HCT116 (cell line): Measurements from ENCODE around the gene CSDE1. TPM values are rescaled to one million over a fixed set of nuclear protein-coding genes. Genes with fewer than 3 reads are reported as not detected.

ENCODE experiments used
- ATAC-seq: fragments of 200-7000 bp; cut with Tn5 transposase; 2 replicates; pipeline ENCODE4 v1.9.1; 2020; ENCODE audit warnings: mild to moderate bottlenecking, moderate library complexity
- BruUV-seq: library from RNA; stranded (reverse); fragments of 400-500 nt; replicated peaks from 2 replicates; lab custom pipeline; 2021; lab: Mats Ljungman, UMichigan
- CTCF ChIA-PET: fragments of 300-600 bp; sonication (Branson Sonifier 250); formaldehyde crosslinking; loops from one replicate; lab custom pipeline; 2021; ENCODE audit warnings: antibody characterized with exemption; lab: Charles Lee
- POLR2A ChIA-PET: fragments of 300-600, 350-600 bp; sonication (Branson Sonifier 250); formaldehyde crosslinking; loops from one replicate; lab custom pipeline; 2021; ENCODE audit warnings: antibody characterized with exemption; lab: Charles Lee
- RAD21 ChIA-PET, 2 experiments: fragments of 300-600 bp; sonication (Branson Sonifier 250); formaldehyde crosslinking; loops; one replicate each; lab custom pipeline; 2023; ENCODE audit warnings: low total read pairs in 2 of 2; ENCODE audit not compliant: uncharacterized antibody in 2 of 2, unreplicated experiment in 2 of 2, low non-redundant PET in 1 of 2; lab: Charles Lee
- DNase-seq: peaks from one replicate; pipeline ENCODE4 v3.0.0-alpha.2; 2010; ENCODE audit warnings: low read depth, low spot score
- H2AFZ ChIP-seq: fragments of 200-600 bp; shearing (Covaris generic), sonication (generic); 2 replicates; pipeline ENCODE4 v1.6.1; 2017; ENCODE audit warnings: low read depth, mixed run types, mixed read lengths, antibody characterized with exemption, low read length; ENCODE audit not compliant: poor library complexity, severe bottlenecking
- H3K27ac ChIP-seq: 2 replicates; pipeline ENCODE4 v1.5.1; 2012; ENCODE audit warnings: low read depth, low read length
- H3K27me3 ChIP-seq: fragments of 200-600 bp; sonication (generic); 2 replicates; pipeline ENCODE4 v1.6.1; 2016; ENCODE audit warnings: mixed run types, low read length, mixed read lengths; ENCODE audit not compliant: insufficient read depth
- H3K36me3 ChIP-seq, 2 experiments: fragments of 200-500 bp in 1 of 2; fragments of 200-600 bp in 1 of 2; sonication (Bioruptor generic) in 1 of 2; sonication (generic) in 1 of 2; 2 replicates each; pipeline versions ENCODE4 v1.5.1 to v1.6.1; 2014 to 2016; ENCODE audit warnings: low read length in 2 of 2, inconsistent platforms in 1 of 2, mixed read lengths in 1 of 2, mixed run types in 1 of 2; ENCODE audit not compliant: insufficient read depth in 2 of 2, control insufficient read depth in 1 of 2
- H3K4me1 ChIP-seq, 2 experiments: fragments of 200-600 bp in 1 of 2; sonication (generic) in 1 of 2; 2 replicates each; pipeline versions ENCODE4 v1.5.1 to v1.6.1; 2012 to 2017; ENCODE audit warnings: low read length in 2 of 2, inconsistent platforms in 1 of 2, mild to moderate bottlenecking in 1 of 2, mixed read lengths in 1 of 2, mixed run types in 1 of 2, moderate library complexity in 1 of 2; ENCODE audit not compliant: insufficient read depth in 2 of 2, control insufficient read depth in 1 of 2
- H3K4me2 ChIP-seq: fragments of 200-600 bp; sonication (generic); 2 replicates; pipeline ENCODE4 v1.6.1; 2017; ENCODE audit warnings: mixed run types, low read length, mixed read lengths
- H3K4me3 ChIP-seq, 2 experiments: fragments of 200-600 bp in 1 of 2; sonication (generic) in 1 of 2; replicated peaks in 1 of 2; 2 replicates each; pipeline ENCODE4 v1.5.1; 2011 to 2016; ENCODE audit warnings: low read length in 2 of 2, control low read depth in 1 of 2, low read depth in 1 of 2, mild to moderate bottlenecking in 1 of 2, mixed read lengths in 1 of 2, mixed run types in 1 of 2
- H3K79me2 ChIP-seq: fragments of 200-600 bp; sonication (generic); 2 replicates; pipeline ENCODE4 v1.6.1; 2017; ENCODE audit warnings: mild to moderate bottlenecking, mixed run types, low read length, moderate library complexity, mixed read lengths; ENCODE audit not compliant: insufficient read depth
- H3K9ac ChIP-seq: fragments of 200-600 bp; sonication (generic); 2 replicates; pipeline ENCODE4 v1.6.1; 2016; ENCODE audit warnings: low read length, mixed read lengths
- H3K9me2 ChIP-seq: fragments of 200-600 bp; sonication (generic), shearing (Covaris generic); 2 replicates; pipeline ENCODE4 v1.6.1; 2017; ENCODE audit warnings: mixed run types, mild to moderate bottlenecking, moderate library complexity; ENCODE audit not compliant: insufficient read depth
- H3K9me3 ChIP-seq, 2 experiments: fragments of 200-500 bp in 1 of 2; fragments of 200-600 bp in 1 of 2; sonication (Bioruptor generic) in 1 of 2; sonication (generic) in 1 of 2; 2 replicates each; pipeline ENCODE4 v1.6.1; 2014 to 2017; ENCODE audit warnings: low read length in 2 of 2, mixed read lengths in 2 of 2, inconsistent platforms in 1 of 2, low read depth in 1 of 2, mild to moderate bottlenecking in 1 of 2, mixed run types in 1 of 2, moderate library complexity in 1 of 2; ENCODE audit not compliant: control insufficient read depth in 1 of 2, insufficient read depth in 1 of 2
- H4K20me1 ChIP-seq: fragments of 200-600 bp; sonication (generic), shearing (Covaris generic); 2 replicates; pipeline ENCODE4 v1.6.1; 2017; ENCODE audit warnings: mixed run types, mild to moderate bottlenecking, moderate library complexity; ENCODE audit not compliant: insufficient read depth
- ATF3 ChIP-seq: IDR thresholded peaks from 2 replicates; pipeline ENCODE4 v1.6.1; 2012
- CTCF ChIP-seq, 3 experiments: fragments of 200-600 bp in 1 of 3; sonication (generic) in 1 of 3; IDR thresholded peaks in 2 of 3; conservative IDR thresholded peaks in 1 of 3; 2 replicates each; pipeline ENCODE4 v1.5.1; 2012 to 2017; ENCODE audit warnings: low read depth in 2 of 3, low read length in 2 of 3, antibody characterized with exemption in 1 of 3, borderline replicate concordance in 1 of 3, control low read depth in 1 of 3, mild to moderate bottlenecking in 1 of 3, mixed read lengths in 1 of 3, mixed run types in 1 of 3, moderate library complexity in 1 of 3; ENCODE audit not compliant: insufficient read depth in 1 of 3
- JUND ChIP-seq: IDR thresholded peaks from 2 replicates; pipeline ENCODE4 v1.6.1; 2012
- POLR2AphosphoS5 ChIP-seq: IDR thresholded peaks from 2 replicates; pipeline ENCODE4 v1.6.1; 2011; ENCODE audit warnings: mild to moderate bottlenecking, low read depth, low read length, moderate library complexity
- YY1 ChIP-seq: IDR thresholded peaks from 2 replicates; pipeline ENCODE4 v1.6.1; 2011; ENCODE audit warnings: low read length, low read depth, moderate library complexity, mild to moderate bottlenecking; ENCODE audit not compliant: insufficient replicate concordance; ENCODE audit errors: extremely low read depth
- ZFX ChIP-seq: fragments of 450-650 bp; IDR thresholded peaks from 2 replicates; pipeline ENCODE4 v1.6.1; 2017
- intact Hi-C: fragments of 100-400 bp; cut with micrococcal nuclease; formaldehyde crosslinking; loops from 2 replicates; pipeline ENCODE4 v1.10.0; 2022
- total RNA-seq: library from RNA; stranded (reverse); gene quantifications from one replicate; pipeline ENCODE4 v1.2.1, GENCODE V29; 2021; ENCODE audit not compliant: unreplicated experiment

The CSDE1 gene
- total RNA-seq, 1 experiment from 2014 or later, result 515 TPM

- TSS peak; percentile 81 for BruUV-seq
- H3K9ac ChIP-seq, result peak overlapping the region; percentile 100
- TF ChIP-seq YY1, result no peak
- no peak for TF ChIP-seq CTCF (IDR thresholded peaks at IDR 0.05 in 2 of 3, conservative IDR thresholded peaks at IDR 0.05 in 1 of 3; ENCODE audit: borderline replicate concordance in 1 of 3, insufficient read depth in 1 of 3, low read depth in 2 of 3, low read length in 2 of 3)
- TF ChIP-seq ATF3, result no peak
- TF ChIP-seq, all 23 proteins: peak for 0
- ChIA-PET CTCF (no interaction called here), RAD21 (no interaction called here), POLR2A (no interaction called here)
- H3K36me3 ChIP-seq, result no peaks in the 10 kb centered on the region; a peak in 1 of 4 replicates
- no peak for DNase-seq
- no peaks in the 10 kb centered on the region for H3K9me3 ChIP-seq
- peaks cover 44% of the 10 kb centered on the region for H3K79me2 ChIP-seq
- H3K4me1 ChIP-seq, result peaks cover 12 to 28% of the 10 kb centered on the region in 2 experiments
- peaks cover 33% of the 10 kb centered on the region for H4K20me1 ChIP-seq
- peak overlapping the region; percentile 92 for H2AFZ ChIP-seq
- no peak for ATAC-seq
- H3K4me3 ChIP-seq, result peak overlapping the region; percentile 80 to 97
- H3K9me2 ChIP-seq, result no peaks in the 10 kb centered on the region
- peak overlapping the region; percentile 93 for H3K27ac ChIP-seq
- H3K4me2 ChIP-seq, result peak overlapping the region; percentile 89
- intact Hi-C loops, result loop anchor here (5.0 to 10.0 kb wide), 2 partner anchors 286 to 411 kb away; no protein-coding TSS in a partner anchor
- no peaks in the 10 kb centered on the region for H3K27me3 ChIP-seq
These were observed 560 bp upstream of the CSDE1 start for GRCh38 chr1:114758256-114758832.

- Histone ChIP-seq H3K79me2 (peaks cover 58% of the 10 kb centered on the region), H3K9ac (peak overlapping the region; percentile 100), H3K36me3 (no peaks in the 10 kb centered on the region; a peak in 1 of 4 replicates), H3K4me1 (peaks cover 12 to 28% of the 10 kb centered on the region in 2 experiments), H3K4me3 (peak overlapping the region; percentile 80 to 97), H3K4me2 (peak overlapping the region; percentile 89), H3K27ac (peak overlapping the region; percentile 93), H3K9me2 (no peaks in the 10 kb centered on the region), H2AFZ (no peak overlapping the region), H3K9me3 (no peaks in the 10 kb centered on the region), H4K20me1 (peaks cover 46% of the 10 kb centered on the region), H3K27me3 (no peaks in the 10 kb centered on the region)
- DNase-seq (no peak), ATAC-seq (no peak)
- no TSS peak for BruUV-seq
- ChIA-PET RAD21 (no interaction called here), CTCF (no interaction called here), POLR2A (interaction anchor here (0.9 kb wide), 1 partner anchor 13 kb away, joined by 3 read pairs; no protein-coding TSS in a partner anchor)
- intact Hi-C loops, result loop anchor here (5.0 to 10.0 kb wide), 2 partner anchors 288 to 410 kb away; no protein-coding TSS in a partner anchor
- peak; percentile 38; the same call in 1 of the 2 replicates for TF ChIP-seq ZFX
- no peak; the same call in 1 of the 2 replicates for TF ChIP-seq POLR2AphosphoS5
- TF ChIP-seq JUND, result no peak
These were observed 782 bp downstream of the CSDE1 start for GRCh38 chr1:114756949-114757454.
